ENCODE measurements around the gene PANK2. TPM values are rescaled to one million over a fixed set of nuclear protein-coding genes. Genes with fewer than 3 reads are reported as not detected.
"Not testable (repeated sequence)": the region's sequence is repeated elsewhere in the genome, so short reads cannot be mapped to it uniquely, and the experiment has no call there.

Gene PANK2
- total RNA-seq, 5 donors from 2014 or later (not counting 1 experiment from before 2014, with no cell fraction given) = 45.0 to 67.0 (median 63.6) TPM

- ChIA-PET CTCF (interaction anchor here (0.6 to 0.7 kb wide), 5 partner anchors 10 to 243 kb away, joined by 3 to 9 read pairs (median 6); no protein-coding TSS in a partner anchor), POLR2A (no interaction called here)
- Mint-ChIP-seq H3K36me3 (peaks cover 22% of the 10 kb centered on the region), H3K27me3 (no peaks in the 10 kb centered on the region), H3K4me1 (peaks cover 9 to 21% (median 17%) of the 10 kb centered on the region in 3 donors), H3K27ac (peak overlapping the region in 1 of 2 donors; percentile 6), H3K4me3 (no peak overlapping the region), H3K9me3 (no peaks in the 10 kb centered on the region)
- WGBS (ENCODE audit: insufficient coverage) = 100% methylated on average over 1 of the region's 9 CpGs
- Histone ChIP-seq H3K9me3 (no peaks in the 10 kb centered on the region), H3K4me3 (ENCODE audit: control insufficient read depth in 1 of 2, extremely low read depth in 1 of 2, low read length in 1 of 2) (no peak overlapping the region), H3K4me1 (ENCODE audit: control insufficient read depth in 1 of 2, extremely low read depth in 1 of 2, insufficient read depth in 2 of 2, low read length in 2 of 2) (peaks cover 4 to 14% of the 10 kb centered on the region in 2 experiments), H3K36me3 (ENCODE audit: control insufficient read depth in 2 of 2, extremely low read depth in 1 of 2, insufficient read depth in 1 of 2, low read length in 1 of 2) (peaks cover 6 to 24% of the 10 kb centered on the region in 2 donors), H3K27me3 (replicated peaks in 1 of 2; ENCODE audit: control insufficient read depth in 2 of 2, extremely low read depth in 1 of 2, insufficient read depth in 2 of 2, low read length in 1 of 2) (no peaks in the 10 kb centered on the region), H3K27ac (ENCODE audit: low read length) (no peak overlapping the region)
- no peak for ATAC-seq (replicated peaks in 1 of 4)
- DNase-seq = no peak
Measured at GRCh38 chr20:3875378-3875974, 13.7 kb upstream of the PANK2 start.

GRCh38 chr20:3876000-3876399 is 13.2 kb upstream of the PANK2 start:
- Mint-ChIP-seq H3K27me3 (no peaks in the 10 kb centered on the region), H3K9me3 (no peaks in the 10 kb centered on the region), H3K4me3 (no peak overlapping the region), H3K36me3 (peaks cover 18% of the 10 kb centered on the region), H3K27ac (no peak overlapping the region), H3K4me1 (peaks cover 9 to 21% (median 17%) of the 10 kb centered on the region in 3 donors)
- Histone ChIP-seq H3K27ac (ENCODE audit: low read length) (no peak overlapping the region), H3K4me1 (ENCODE audit: control insufficient read depth in 1 of 2, extremely low read depth in 1 of 2, insufficient read depth in 2 of 2, low read length in 2 of 2) (peaks cover 4 to 14% of the 10 kb centered on the region in 2 experiments), H3K9me3 (no peaks in the 10 kb centered on the region), H3K27me3 (replicated peaks in 1 of 2; ENCODE audit: control insufficient read depth in 2 of 2, extremely low read depth in 1 of 2, insufficient read depth in 2 of 2, low read length in 1 of 2) (no peaks in the 10 kb centered on the region), H3K4me3 (ENCODE audit: control insufficient read depth in 1 of 2, extremely low read depth in 1 of 2, low read length in 1 of 2) (no peak overlapping the region), H3K36me3 (ENCODE audit: control insufficient read depth in 2 of 2, extremely low read depth in 1 of 2, insufficient read depth in 1 of 2, low read length in 1 of 2) (peaks cover 6 to 24% of the 10 kb centered on the region in 2 donors)
- DNase-seq (no peak), ATAC-seq (replicated peaks in 1 of 4) (no peak)
- ChIA-PET CTCF (interaction anchor here (0.7 kb wide), 3 partner anchors 10 to 243 kb away, joined by 5 to 9 read pairs (median 6); no protein-coding TSS in a partner anchor), POLR2A (no interaction called here)
- no CpG with 5 or more reads among the region's 1 CpG for WGBS (ENCODE audit: insufficient coverage)

GRCh38 chr20:3876676-3877075 is 12.5 kb upstream of the PANK2 start:
- H3K9me3 Mint-ChIP-seq = no peaks in the 10 kb centered on the region
- CTCF ChIA-PET = interaction anchor here in 1 of 2 donors (0.7 kb wide), 2 partner anchors 71 to 98 kb away, joined by 3 to 5 read pairs; no protein-coding TSS in a partner anchor
- H3K27me3 ChIP-seq (replicated peaks in 1 of 2; ENCODE audit: control insufficient read depth in 2 of 2, extremely low read depth in 1 of 2, insufficient read depth in 2 of 2, low read length in 1 of 2) = no peaks in the 10 kb centered on the region
- H3K4me1 Mint-ChIP-seq = peaks cover 9 to 23% (median 17%) of the 10 kb centered on the region in 3 donors
- H3K4me1 ChIP-seq (ENCODE audit: control insufficient read depth in 1 of 2, extremely low read depth in 1 of 2, insufficient read depth in 2 of 2, low read length in 2 of 2) = peaks cover 4 to 14% of the 10 kb centered on the region in 2 experiments
- no peaks in the 10 kb centered on the region for H3K9me3 ChIP-seq
- peaks cover 21% of the 10 kb centered on the region for H3K36me3 Mint-ChIP-seq
- no peak overlapping the region for H3K4me3 Mint-ChIP-seq
- no peak overlapping the region for H3K4me3 ChIP-seq (ENCODE audit: control insufficient read depth in 1 of 2, extremely low read depth in 1 of 2, low read length in 1 of 2)
- ATAC-seq (replicated peaks in 1 of 4) = no peak
- no peak overlapping the region for H3K27ac ChIP-seq (ENCODE audit: low read length)
- POLR2A ChIA-PET = no interaction called here
- DNase-seq = no peak
- H3K27me3 Mint-ChIP-seq = no peaks in the 10 kb centered on the region
- H3K27ac Mint-ChIP-seq = no peak overlapping the region
- H3K36me3 ChIP-seq (ENCODE audit: control insufficient read depth in 2 of 2, extremely low read depth in 1 of 2, insufficient read depth in 1 of 2, low read length in 1 of 2) = peaks cover 6 to 18% of the 10 kb centered on the region in 2 donors

- ATAC-seq (replicated peaks in 1 of 4); H3K27ac Mint-ChIP-seq; H3K4me3 ChIP-seq (ENCODE audit: control insufficient read depth in 1 of 2, extremely low read depth in 1 of 2, low read length in 1 of 2); H3K9me3 ChIP-seq; H3K27me3 Mint-ChIP-seq; H3K36me3 ChIP-seq (ENCODE audit: control insufficient read depth in 2 of 2, extremely low read depth in 1 of 2, insufficient read depth in 1 of 2, low read length in 1 of 2); H3K4me3 Mint-ChIP-seq; H3K27me3 ChIP-seq (replicated peaks in 1 of 2; ENCODE audit: control insufficient read depth in 2 of 2, extremely low read depth in 1 of 2, insufficient read depth in 2 of 2, low read length in 1 of 2); H3K27ac ChIP-seq (ENCODE audit: low read length); H3K9me3 Mint-ChIP-seq; DNase-seq: not testable (repeated sequence)
- Mint-ChIP-seq H3K36me3 (peaks cover 10% of the 10 kb centered on the region), H3K4me1 (peaks cover 9 to 17% (median 12%) of the 10 kb centered on the region in 3 donors)
- 100% methylated on average over 1 of the region's 4 CpGs for WGBS (ENCODE audit: insufficient coverage)
- H3K4me1 ChIP-seq (ENCODE audit: control insufficient read depth in 1 of 2, extremely low read depth in 1 of 2, insufficient read depth in 2 of 2, low read length in 2 of 2) = peaks cover 4 to 14% of the 10 kb centered on the region in 2 experiments
- POLR2A ChIA-PET = interaction anchor here in 1 of 2 donors (0.7 kb wide), 1 partner anchor 124 kb away, joined by 4 read pairs; no protein-coding TSS in a partner anchor
- CTCF ChIA-PET = interaction anchor here (0.6 to 0.7 kb wide), 2 partner anchors 12 to 410 kb away, joined by 3 read pairs; no protein-coding TSS in a partner anchor
Measured at GRCh38 chr20:3878921-3879274, 10.3 kb upstream of the PANK2 start.

GRCh38 chr20:3885715-3886114 is 3.5 kb upstream of the PANK2 start:
- peaks cover 11 to 15% of the 10 kb centered on the region in 2 experiments for H3K4me1 ChIP-seq (ENCODE audit: control insufficient read depth in 1 of 2, extremely low read depth in 1 of 2, insufficient read depth in 2 of 2, low read length in 2 of 2)
- no peaks in the 10 kb centered on the region for H3K27me3 ChIP-seq (replicated peaks in 1 of 2; ENCODE audit: control insufficient read depth in 2 of 2, extremely low read depth in 1 of 2, insufficient read depth in 2 of 2, low read length in 1 of 2)
- Mint-ChIP-seq H3K4me3 (no peak overlapping the region), H3K27ac (peak overlapping the region in 1 of 2 donors; percentile 21), H3K4me1 (peaks cover 23 to 26% (median 24%) of the 10 kb centered on the region in 3 donors), H3K27me3 (no peaks in the 10 kb centered on the region), H3K9me3 (no peaks in the 10 kb centered on the region), H3K36me3 (peaks cover 7% of the 10 kb centered on the region)
- ChIA-PET POLR2A (interaction anchor here (0.6 to 0.7 kb wide), 2 partner anchors 84 to 819 kb away, joined by 3 read pairs; no protein-coding TSS in a partner anchor), CTCF (interaction anchor here in 1 of 2 donors (0.5 kb wide), 1 partner anchor 11 kb away, joined by 3 read pairs; no protein-coding TSS in a partner anchor)
- ATAC-seq (replicated peaks in 1 of 4) (no peak), DNase-seq (no peak)
- H3K4me3 ChIP-seq (ENCODE audit: control insufficient read depth in 1 of 2, extremely low read depth in 1 of 2, low read length in 1 of 2) = no peak overlapping the region
- no peak overlapping the region for H3K27ac ChIP-seq (ENCODE audit: low read length)
- H3K36me3 ChIP-seq (ENCODE audit: control insufficient read depth in 2 of 2, extremely low read depth in 1 of 2, insufficient read depth in 1 of 2, low read length in 1 of 2) = peaks cover 0 to 2% of the 10 kb centered on the region in 2 donors
- 100% methylated on average over 3 of the region's 3 CpGs for WGBS (ENCODE audit: insufficient coverage)
- no peaks in the 10 kb centered on the region for H3K9me3 ChIP-seq

- H3K27ac Mint-ChIP-seq = peak overlapping the region; percentile 91 to 93
- Histone ChIP-seq H3K36me3 (ENCODE audit: control insufficient read depth in 2 of 2, extremely low read depth in 1 of 2, insufficient read depth in 1 of 2, low read length in 1 of 2) (peaks cover 0 to 2% of the 10 kb centered on the region in 2 donors), H3K4me1 (ENCODE audit: control insufficient read depth in 1 of 2, extremely low read depth in 1 of 2, insufficient read depth in 2 of 2, low read length in 2 of 2) (peaks cover 15 to 32% of the 10 kb centered on the region in 2 experiments), H3K4me3 (ENCODE audit: control insufficient read depth in 1 of 2, extremely low read depth in 1 of 2, low read length in 1 of 2) (peak overlapping the region; percentile 82 to 87), H3K27me3 (replicated peaks in 1 of 2; ENCODE audit: control insufficient read depth in 2 of 2, extremely low read depth in 1 of 2, insufficient read depth in 2 of 2, low read length in 1 of 2) (no peaks in the 10 kb centered on the region), H3K27ac (ENCODE audit: low read length) (peak overlapping the region; percentile 73), H3K9me3 (no peaks in the 10 kb centered on the region)
- H3K27me3 Mint-ChIP-seq = no peaks in the 10 kb centered on the region
- ATAC-seq (replicated peaks in 1 of 4) (no peak), DNase-seq (no peak)
- peak overlapping the region; percentile 89 to 99 (median 95) for H3K4me3 Mint-ChIP-seq
- POLR2A ChIA-PET = interaction anchor here in 1 of 2 donors (0.6 kb wide), 1 partner anchor 121 kb away, joined by 3 read pairs; the partner anchor contains the start of gene ADISSP
- CTCF ChIA-PET = interaction anchor here (0.6 to 1.9 kb wide), 2 partner anchors 26 to 197 kb away, joined by 4 to 5 read pairs; no protein-coding TSS in a partner anchor
- H3K36me3 Mint-ChIP-seq = peaks cover 18% of the 10 kb centered on the region
- WGBS (ENCODE audit: insufficient coverage) = 35% methylated on average over 6 of the region's 15 CpGs
- no peaks in the 10 kb centered on the region for H3K9me3 Mint-ChIP-seq
- peaks cover 43 to 50% (median 46%) of the 10 kb centered on the region in 3 donors for H3K4me1 Mint-ChIP-seq
Measured at GRCh38 chr20:3887876-3888620, 1.1 kb upstream of the PANK2 start.

Data from T-cell (primary cell).